Gastroesophageal sphincter (tissue), 4 donors: ENCODE measurements around the gene PLOD2. TPM values are rescaled to one million over a fixed set of nuclear protein-coding genes. Genes with fewer than 3 reads are reported as not detected.

Source experiments
- ATAC-seq: fragments of 150-250 bp; one replicate; pipeline ENCODE4 v1.9.1; 2016; ENCODE audit warnings: mild to moderate bottlenecking, moderate library complexity
- H3K27ac ChIP-seq, 4 donors: fragments of 200-600 bp; sonication (generic) in 3 of 4; 1 replicate in 3 of 4; 2 replicates in 1 of 4; pipeline ENCODE4 v1.5.1; 2016 to 2019
- H3K27me3 ChIP-seq: fragments of 200-600 bp; sonication (generic); one replicate; pipeline ENCODE4 v1.5.1; 2019
- H3K36me3 ChIP-seq, 2 donors: fragments of 200-600 bp; sonication (generic); one replicate each; pipeline ENCODE4 v1.5.1; 2019; ENCODE audit warnings: control low read depth in 1 of 2
- H3K4me1 ChIP-seq, 3 donors: fragments of 200-600 bp; sonication (generic); 1 replicate in 2 of 3; 2 replicates in 1 of 3; pipeline ENCODE4 v1.5.1; 2016 to 2019; ENCODE audit warnings: control low read depth in 2 of 3
- H3K4me3 ChIP-seq, 2 donors: fragments of 200-600 bp; sonication (generic); one replicate each; pipeline ENCODE4 v1.5.1; 2019; ENCODE audit warnings: mild to moderate bottlenecking in 1 of 2, moderate library complexity in 1 of 2
- H3K9me3 ChIP-seq, 3 donors: fragments of 200-600 bp; sonication (generic); one replicate each; pipeline ENCODE4 v1.5.1; 2017 to 2019; ENCODE audit warnings: control low read depth in 2 of 3
- EP300 ChIP-seq: sonication (generic); formaldehyde crosslinking; IDR thresholded peaks from one replicate; pipeline ENCODE4 v1.6.1; 2017; ENCODE audit warnings: antibody characterized with exemption, mild to moderate bottlenecking
- POLR2A ChIP-seq, 2 donors: fragments of 450-650 bp; IDR thresholded peaks; one replicate each; pipeline ENCODE4 v1.6.1; 2017; ENCODE audit warnings: antibody characterized with exemption in 2 of 2, mild to moderate bottlenecking in 2 of 2, moderate library complexity in 1 of 2
- POLR2AphosphoS5 ChIP-seq: sonication (generic); formaldehyde crosslinking; IDR thresholded peaks from one replicate; pipeline ENCODE4 v1.6.1; 2017; ENCODE audit warnings: antibody characterized with exemption
- WGBS, 2 donors: methylation state at CpG; one replicate each; pipeline ENCODE4 v1.1.5; 2018; ENCODE audit warnings: low coverage in 1 of 2; 5-methylcytosine and 5-hydroxymethylcytosine counted together
- total RNA-seq, 4 donors: library from RNA; depleted of rRNA; stranded (reverse); fragments of >200 nt; gene quantifications; one replicate each; pipeline ENCODE4 v1.1.0, GENCODE V29; 2016
- TF ChIP-seq, protein P1 (sequence below), 4 experiments: fragments of 200-600 bp in 2 of 4; fragments of 450-650 bp in 2 of 4; sonication (generic) in 1 of 4; IDR thresholded peaks; one replicate each; pipeline ENCODE4 v1.5.1; 2017 to 2019; ENCODE audit warnings: antibody characterized with exemption in 4 of 4, mild to moderate bottlenecking in 2 of 4, moderate library complexity in 2 of 4

The PLOD2 gene
- total RNA-seq, 4 donors from 2014 or later: 55.1 to 100 (median 89.2) TPM

- 33 to 54% methylated on average over 8 to 9 of the region's 9 CpGs for WGBS, 2 donors
- Histone ChIP-seq H3K36me3 (peaks cover 0 to 21% of the 10 kb centered on the region in 2 donors), H3K4me3 (no peak overlapping the region), H3K9me3 (no peaks in the 10 kb centered on the region), H3K4me1 (peaks cover 0 to 14% (median 0%) of the 10 kb centered on the region in 3 donors), H3K27ac (peak overlapping the region in 3 of 4 donors; percentile 30 to 61 (median 56)), H3K27me3 (no peaks in the 10 kb centered on the region)
- TF ChIP-seq EP300 (no peak), POLR2A (IDR thresholded peaks at IDR 0.05) (no peak), POLR2AphosphoS5 (no peak)
- TF ChIP-seq, protein P1, sequence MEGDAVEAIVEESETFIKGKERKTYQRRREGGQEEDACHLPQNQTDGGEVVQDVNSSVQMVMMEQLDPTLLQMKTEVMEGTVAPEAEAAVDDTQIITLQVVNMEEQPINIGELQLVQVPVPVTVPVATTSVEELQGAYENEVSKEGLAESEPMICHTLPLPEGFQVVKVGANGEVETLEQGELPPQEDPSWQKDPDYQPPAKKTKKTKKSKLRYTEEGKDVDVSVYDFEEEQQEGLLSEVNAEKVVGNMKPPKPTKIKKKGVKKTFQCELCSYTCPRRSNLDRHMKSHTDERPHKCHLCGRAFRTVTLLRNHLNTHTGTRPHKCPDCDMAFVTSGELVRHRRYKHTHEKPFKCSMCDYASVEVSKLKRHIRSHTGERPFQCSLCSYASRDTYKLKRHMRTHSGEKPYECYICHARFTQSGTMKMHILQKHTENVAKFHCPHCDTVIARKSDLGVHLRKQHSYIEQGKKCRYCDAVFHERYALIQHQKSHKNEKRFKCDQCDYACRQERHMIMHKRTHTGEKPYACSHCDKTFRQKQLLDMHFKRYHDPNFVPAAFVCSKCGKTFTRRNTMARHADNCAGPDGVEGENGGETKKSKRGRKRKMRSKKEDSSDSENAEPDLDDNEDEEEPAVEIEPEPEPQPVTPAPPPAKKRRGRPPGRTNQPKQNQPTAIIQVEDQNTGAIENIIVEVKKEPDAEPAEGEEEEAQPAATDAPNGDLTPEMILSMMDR (IDR thresholded peaks at IDR 0.05): no peak
- ATAC-seq: no peak
Measured at GRCh38 chr3:146099316-146099715, 61.7 kb downstream of the PLOD2 start.

DNA sequence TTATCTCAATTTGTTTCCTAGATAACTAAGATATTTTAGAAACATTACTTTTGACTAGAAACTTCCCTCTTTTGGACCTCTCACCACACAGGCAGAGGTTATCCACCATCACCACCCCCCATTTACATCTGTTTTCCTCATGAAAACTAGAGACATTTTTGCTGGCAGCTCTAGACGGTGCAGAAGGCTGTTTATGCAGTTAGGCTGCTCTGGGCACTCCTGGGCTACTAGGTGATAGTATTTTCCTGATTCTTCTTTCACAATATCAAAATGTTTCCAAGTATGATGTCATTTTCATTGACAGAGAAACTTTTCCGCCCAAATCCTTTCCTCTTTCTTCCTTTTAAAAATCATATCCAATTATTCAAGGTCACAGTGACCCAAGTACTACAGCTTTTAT lies 67.1 kb downstream of the PLOD2 start:
- peak; percentile 60 for ATAC-seq
- Histone ChIP-seq H3K4me3 (no peak overlapping the region), H3K27me3 (no peaks in the 10 kb centered on the region), H3K4me1 (peaks cover 5 to 56% (median 6%) of the 10 kb centered on the region in 3 donors), H3K36me3 (no peaks in the 10 kb centered on the region), H3K27ac (peak overlapping the region in 2 of 4 donors; percentile 20 to 47), H3K9me3 (no peaks in the 10 kb centered on the region)
- 22 to 36% methylated on average over 2 of the region's 2 CpGs for WGBS, 2 donors
- no peak for TF ChIP-seq POLR2A (IDR thresholded peaks at IDR 0.05)
- TF ChIP-seq EP300: no peak
- TF ChIP-seq, protein P1 (IDR thresholded peaks at IDR 0.05): no peak
- TF ChIP-seq POLR2AphosphoS5: no peak

DNA sequence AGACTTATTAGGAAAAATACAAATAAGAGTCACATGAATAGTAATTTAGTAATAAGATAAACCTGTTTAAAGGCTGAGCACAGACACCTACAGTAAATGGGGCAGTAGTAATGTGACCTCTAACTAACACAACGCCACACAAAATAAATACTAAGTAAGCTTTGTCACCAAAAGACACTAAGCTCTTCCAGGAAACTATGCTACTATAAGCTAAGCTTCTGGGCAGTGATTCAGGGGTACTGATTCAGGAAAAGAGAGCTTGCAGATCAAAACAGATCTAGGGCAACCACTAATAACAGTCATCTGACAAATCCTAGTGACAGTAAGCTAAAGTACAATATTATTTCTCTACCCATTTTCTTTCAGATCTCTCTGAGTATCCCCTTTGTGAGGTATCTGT lies 68.8 kb downstream of the PLOD2 start:
- peak overlapping the region in 1 of 4 donors; percentile 8 for H3K27ac ChIP-seq
- H3K27me3 ChIP-seq: no peaks in the 10 kb centered on the region
- TF ChIP-seq POLR2AphosphoS5 (peak; percentile 56), POLR2A (IDR thresholded peaks at IDR 0.05) (no peak)
- H3K4me1 ChIP-seq: peaks cover 5 to 56% (median 6%) of the 10 kb centered on the region in 3 donors
- H3K36me3 ChIP-seq: no peaks in the 10 kb centered on the region
- WGBS, 2 donors: 18% methylated on average over 1 of the region's 1 CpG; no CpG with 5 or more reads in 1 of the 2 donors
- no peak for ATAC-seq
- H3K4me3 ChIP-seq: no peak overlapping the region
- H3K9me3 ChIP-seq: no peaks in the 10 kb centered on the region

GRCh38 chr3:146091397-146091796 lies 69.6 kb downstream of the PLOD2 start:
- H3K27me3 ChIP-seq: no peaks in the 10 kb centered on the region
- ATAC-seq: no peak
- H3K4me1 ChIP-seq: peaks cover 5 to 56% (median 6%) of the 10 kb centered on the region in 3 donors
- no peak overlapping the region for H3K27ac ChIP-seq
- H3K36me3 ChIP-seq: no peaks in the 10 kb centered on the region
- 58 to 81% methylated on average over 1 of the region's 1 CpG for WGBS, 2 donors
- TF ChIP-seq POLR2A (IDR thresholded peaks at IDR 0.05) (no peak), EP300 (no peak), POLR2AphosphoS5 (no peak)
- TF ChIP-seq, protein P1 (IDR thresholded peaks at IDR 0.05): no peak
- no peaks in the 10 kb centered on the region for H3K9me3 ChIP-seq
- no peak overlapping the region for H3K4me3 ChIP-seq

DNA sequence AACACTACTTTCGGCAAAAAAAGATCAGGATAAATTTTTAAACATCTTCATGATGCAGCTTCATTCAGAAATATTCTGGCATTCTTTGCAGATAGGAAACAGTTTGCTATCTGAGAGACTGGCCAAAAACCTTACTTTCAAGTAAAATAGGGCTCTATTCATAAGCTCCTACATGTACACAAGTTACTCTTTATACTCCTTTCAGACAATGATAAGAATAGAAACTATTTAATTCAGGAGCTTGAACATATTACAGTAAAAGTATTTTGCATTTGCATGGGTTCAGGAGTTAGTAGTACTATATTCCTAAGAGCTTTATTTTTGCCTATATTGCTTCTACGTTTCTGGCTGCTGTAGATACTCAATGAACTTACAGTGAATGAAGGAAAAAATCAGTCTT lies 70.5 kb downstream of the PLOD2 start:
- TF ChIP-seq POLR2AphosphoS5 (no peak), POLR2A (IDR thresholded peaks at IDR 0.05) (no peak), EP300 (no peak)
- TF ChIP-seq, protein P1 (IDR thresholded peaks at IDR 0.05): no peak
- Histone ChIP-seq H3K4me1 (peaks cover 5 to 64% (median 6%) of the 10 kb centered on the region in 3 donors), H3K27ac (no peak overlapping the region), H3K4me3 (no peak overlapping the region), H3K36me3 (no peaks in the 10 kb centered on the region), H3K27me3 (no peaks in the 10 kb centered on the region), H3K9me3 (no peaks in the 10 kb centered on the region)
- ATAC-seq: no peak
- 17 to 19% methylated on average over 2 of the region's 2 CpGs for WGBS, 2 donors
